Measurements from ENCODE around the gene JMJD6.

- TF ChIP-seq MAFF (IDR thresholded peaks at IDR 0.05; ENCODE audit: low read length) (no peak), HNRNPUL1 (IDR thresholded peaks at IDR 0.05; ENCODE audit: low read length) (no peak), YY1 (IDR thresholded peaks at IDR 0.05; ENCODE audit: borderline replicate concordance in 1 of 3, control insufficient read depth in 1 of 3, extremely low read depth in 1 of 3, insufficient read depth in 3 of 3, insufficient read length in 1 of 3, insufficient replicate concordance in 2 of 3, low read depth in 1 of 3, low read length in 2 of 3) (no peak), KAT8 (IDR thresholded peaks at IDR 0.05; ENCODE audit: low read depth) (no peak), HMGN3 (IDR thresholded peaks at IDR 0.05; ENCODE audit: borderline replicate concordance, extremely low read depth, insufficient read length, low read depth, low read length) (no peak)
- TF ChIP-seq, protein P1, sequence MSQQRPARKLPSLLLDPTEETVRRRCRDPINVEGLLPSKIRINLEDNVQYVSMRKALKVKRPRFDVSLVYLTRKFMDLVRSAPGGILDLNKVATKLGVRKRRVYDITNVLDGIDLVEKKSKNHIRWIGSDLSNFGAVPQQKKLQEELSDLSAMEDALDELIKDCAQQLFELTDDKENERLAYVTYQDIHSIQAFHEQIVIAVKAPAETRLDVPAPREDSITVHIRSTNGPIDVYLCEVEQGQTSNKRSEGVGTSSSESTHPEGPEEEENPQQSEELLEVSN (IDR thresholded peaks at IDR 0.05; ENCODE audit: borderline replicate concordance in 1 of 2, extremely low read depth in 1 of 2, insufficient read depth in 1 of 2, insufficient read length in 1 of 2, low read depth in 1 of 2, low read length in 1 of 2, poor library complexity in 1 of 2, severe bottlenecking in 1 of 2) = no peak
Observed at GRCh38 chr17:76671912-76672262, 54.5 kb downstream of the JMJD6 start.
